D721Med (cell line): ENCODE data around the gene FAM107B.

ENCODE experiments used
- DNase-seq: peaks from one replicate; pipeline ENCODE4 v3.0.0; 2011; ENCODE audit warnings: low spot score; ENCODE audit not compliant: insufficient read length
- FAIRE-seq: peaks from 2 replicates; lab custom pipeline; 2011; peaks lifted over from hg19 to GRCh38; lab: Jason Lieb, UNC
- TF ChIP-seq, protein P1 (sequence below): IDR thresholded peaks from 2 replicates; pipeline ENCODE4 v1.5.1; 2012; ENCODE audit warnings: mild to moderate bottlenecking, control low read depth; ENCODE audit not compliant: insufficient read depth; ENCODE audit errors: missing control alignments

Gene FAM107B

DNA sequence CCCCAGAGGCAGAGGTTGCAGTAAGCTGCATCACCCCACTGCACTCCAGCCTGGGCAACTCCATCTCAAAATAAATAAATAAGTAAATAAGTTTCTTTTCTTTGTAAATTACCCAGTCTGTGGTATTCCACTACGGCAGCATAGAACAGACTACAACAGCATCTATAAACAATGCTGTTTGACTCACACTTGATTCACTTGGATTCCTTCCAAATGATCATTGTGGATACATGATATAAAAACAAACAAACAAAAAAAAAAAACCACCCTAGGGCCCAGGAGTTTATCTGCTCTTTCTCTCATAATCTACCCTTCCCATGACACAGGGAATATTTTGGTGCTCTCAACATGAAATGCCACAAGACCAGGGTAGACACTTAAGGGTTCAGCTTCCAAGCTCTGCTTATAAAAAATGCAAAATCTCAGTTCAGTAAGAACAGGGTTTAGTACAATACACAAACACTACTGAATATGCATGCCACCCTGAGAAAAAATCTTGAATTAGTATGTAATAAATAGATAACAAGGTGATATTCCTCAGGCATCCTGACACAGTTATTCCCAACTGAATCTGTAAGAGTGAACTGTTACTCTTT, 200.9 kb downstream of the FAM107B start:
- DNase-seq: no peak

DNA sequence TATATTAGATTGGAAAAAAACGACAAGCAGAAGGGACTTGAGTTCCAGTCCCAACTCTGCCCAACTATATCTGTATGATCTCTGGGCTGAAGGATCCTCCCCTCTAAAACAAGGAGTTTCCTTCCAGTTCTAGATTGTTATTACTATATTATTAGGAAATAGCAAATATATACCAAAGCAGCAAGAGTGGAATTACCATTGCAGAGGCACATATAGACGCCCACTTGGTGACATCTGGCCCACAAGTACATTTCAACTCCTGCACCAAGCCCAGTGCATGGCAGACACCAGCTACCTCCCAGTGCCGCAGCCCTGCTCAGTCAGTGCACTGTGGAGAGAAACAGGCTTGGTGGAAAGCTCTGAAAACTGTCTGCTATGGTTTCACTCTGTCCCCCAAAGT, 201.9 kb downstream of the FAM107B start:
- no peak for FAIRE-seq
- no peak for DNase-seq

More for the DNA sequence above, 200.9 kb downstream of the FAM107B start:
- FAIRE-seq: no peak
- TF ChIP-seq, protein P1, sequence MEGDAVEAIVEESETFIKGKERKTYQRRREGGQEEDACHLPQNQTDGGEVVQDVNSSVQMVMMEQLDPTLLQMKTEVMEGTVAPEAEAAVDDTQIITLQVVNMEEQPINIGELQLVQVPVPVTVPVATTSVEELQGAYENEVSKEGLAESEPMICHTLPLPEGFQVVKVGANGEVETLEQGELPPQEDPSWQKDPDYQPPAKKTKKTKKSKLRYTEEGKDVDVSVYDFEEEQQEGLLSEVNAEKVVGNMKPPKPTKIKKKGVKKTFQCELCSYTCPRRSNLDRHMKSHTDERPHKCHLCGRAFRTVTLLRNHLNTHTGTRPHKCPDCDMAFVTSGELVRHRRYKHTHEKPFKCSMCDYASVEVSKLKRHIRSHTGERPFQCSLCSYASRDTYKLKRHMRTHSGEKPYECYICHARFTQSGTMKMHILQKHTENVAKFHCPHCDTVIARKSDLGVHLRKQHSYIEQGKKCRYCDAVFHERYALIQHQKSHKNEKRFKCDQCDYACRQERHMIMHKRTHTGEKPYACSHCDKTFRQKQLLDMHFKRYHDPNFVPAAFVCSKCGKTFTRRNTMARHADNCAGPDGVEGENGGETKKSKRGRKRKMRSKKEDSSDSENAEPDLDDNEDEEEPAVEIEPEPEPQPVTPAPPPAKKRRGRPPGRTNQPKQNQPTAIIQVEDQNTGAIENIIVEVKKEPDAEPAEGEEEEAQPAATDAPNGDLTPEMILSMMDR: no peak

DNA sequence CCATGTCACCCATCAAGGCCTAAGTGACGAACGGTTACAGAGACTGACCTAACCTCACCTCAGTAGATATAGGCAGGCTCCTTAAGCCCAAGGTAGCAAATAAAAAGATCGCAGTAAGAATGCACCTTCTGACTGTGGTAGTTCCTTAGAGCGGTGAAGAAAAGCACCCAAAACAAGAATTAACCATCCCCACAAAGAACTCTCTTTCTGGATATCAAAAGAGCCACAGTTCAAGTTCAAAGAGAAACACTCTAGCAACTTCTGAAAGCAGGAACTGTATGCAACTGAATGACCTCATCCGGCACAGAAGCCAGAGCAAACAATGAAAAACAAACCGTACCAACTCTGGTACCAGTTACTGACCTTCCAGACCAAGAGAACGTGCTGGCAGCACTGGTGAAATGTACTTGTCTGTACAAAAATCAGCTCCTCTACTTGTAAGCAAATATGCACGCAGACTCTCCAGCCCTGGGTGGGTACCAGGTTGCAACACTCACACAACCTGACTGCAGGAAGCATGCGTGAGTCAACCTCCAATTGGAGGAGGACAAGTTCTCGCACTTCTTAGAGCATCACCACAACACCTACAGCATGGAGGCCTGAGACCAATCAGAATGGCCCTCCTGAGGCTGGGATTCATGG, 202.7 kb downstream of the FAM107B start:
- DNase-seq (no peak), FAIRE-seq (no peak)
- TF ChIP-seq, protein P1: no peak

More for the DNA sequence above, 201.9 kb downstream of the FAM107B start:
- TF ChIP-seq, protein P1: no peak

DNA sequence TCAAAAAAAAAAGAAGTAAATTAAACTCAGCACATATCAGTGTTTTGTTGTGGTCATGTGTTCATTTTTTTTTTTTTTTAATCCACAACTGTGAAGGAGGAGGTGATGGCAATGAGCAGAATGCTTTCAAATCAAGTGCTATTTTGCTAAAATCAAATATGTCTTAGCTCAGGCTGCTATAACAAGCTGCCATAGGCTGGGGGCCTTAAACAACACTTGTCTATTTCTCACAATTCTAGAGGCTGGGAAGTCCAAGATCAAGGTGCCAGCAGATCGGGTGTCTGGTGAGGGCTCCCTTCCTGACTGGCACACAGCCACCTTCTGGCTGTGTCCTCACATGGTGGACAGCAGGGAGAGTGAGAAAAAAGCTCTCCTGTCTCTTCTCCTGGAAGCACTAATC, 203.9 kb downstream of the FAM107B start:
- DNase-seq (no peak), FAIRE-seq (no peak)
- TF ChIP-seq, protein P1: no peak

DNA sequence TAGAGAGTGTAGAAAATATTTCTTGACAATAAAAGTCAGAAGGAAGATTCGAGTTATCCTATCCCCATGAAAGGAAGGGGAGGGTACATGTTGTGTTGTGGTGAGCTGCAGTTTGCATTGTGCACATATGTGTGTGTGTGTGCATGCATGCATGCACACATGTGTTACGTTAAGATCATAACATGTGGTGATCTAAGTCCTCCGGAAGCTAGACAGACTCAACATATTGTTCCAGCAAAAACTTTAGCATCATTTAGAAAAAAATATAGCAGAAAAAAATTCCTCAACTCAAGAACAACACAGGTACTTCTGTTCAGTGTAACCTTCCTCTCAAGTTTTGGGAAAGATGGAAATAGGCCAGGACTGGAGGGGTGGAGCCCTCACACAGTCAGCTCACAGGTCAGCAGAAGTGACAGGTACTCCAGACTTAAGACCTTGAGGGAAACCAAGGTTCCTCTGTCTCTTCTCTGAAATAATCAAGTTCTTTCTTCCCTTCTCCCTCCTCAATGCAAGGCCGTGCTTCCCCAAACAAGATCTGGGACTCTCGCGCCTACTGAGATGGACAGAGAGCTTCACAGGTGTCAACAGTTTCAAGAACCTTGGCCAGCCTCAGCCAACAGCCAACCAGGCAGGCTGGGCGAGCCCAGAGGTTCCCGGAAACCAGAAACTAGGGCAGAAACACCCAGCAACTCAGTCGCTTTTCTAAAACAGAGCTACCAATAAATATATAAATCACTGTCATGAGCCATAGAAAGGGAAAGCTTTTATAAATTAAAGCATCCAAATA, 205.2 kb downstream of the FAM107B start:
- TF ChIP-seq, protein P1: no peak
- no peak for FAIRE-seq
- no peak for DNase-seq

DNA sequence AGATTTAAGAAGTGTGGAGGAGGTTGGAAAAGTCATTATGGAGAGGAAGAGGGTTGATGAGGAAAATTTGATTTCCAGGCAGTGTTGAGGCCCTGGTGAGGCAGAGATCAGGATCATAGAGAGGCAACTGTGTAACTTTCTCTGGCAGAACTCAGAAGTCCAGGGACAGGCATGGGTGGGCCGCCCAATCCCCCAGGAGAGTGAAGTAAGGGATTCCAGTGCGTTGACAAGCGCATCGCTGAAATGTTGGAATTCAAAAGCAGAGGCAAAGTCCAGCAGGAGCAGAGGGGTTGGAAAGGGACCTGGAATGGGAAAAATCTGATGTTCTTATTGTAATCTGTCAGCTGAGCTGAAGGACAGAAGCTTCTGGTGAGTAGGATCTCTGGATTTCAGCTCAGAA, 207.3 kb downstream of the FAM107B start:
- TF ChIP-seq, protein P1: no peak
- DNase-seq (no peak), FAIRE-seq (no peak)

DNA sequence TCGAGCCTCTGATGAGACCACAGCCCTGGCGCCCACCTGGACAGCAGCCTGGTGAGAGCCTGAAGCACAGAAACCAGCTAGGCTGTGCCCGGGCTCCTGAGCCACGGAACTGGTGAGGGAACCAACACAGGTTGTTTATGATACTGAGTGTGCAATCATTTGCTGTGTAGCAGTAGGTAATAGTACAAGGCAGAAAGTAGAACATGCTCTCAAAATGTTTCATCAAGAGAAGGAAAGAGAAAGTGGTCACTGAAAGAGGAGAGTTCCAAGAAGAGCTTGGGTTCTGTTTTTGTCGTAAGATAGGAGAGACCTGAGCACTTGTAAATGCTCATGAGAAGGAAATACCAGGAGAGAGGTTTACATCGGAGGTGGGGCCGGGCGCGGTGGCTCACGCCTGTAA, 208.2 kb downstream of the FAM107B start:
- FAIRE-seq (no peak), DNase-seq (no peak)

More for the DNA sequence above, 208.2 kb downstream of the FAM107B start:
- TF ChIP-seq, protein P1: no peak
